Small intestine (tissue), 7 donors: ENCODE measurements around the gene INTS4. TPM values are rescaled to one million over a fixed set of nuclear protein-coding genes. Genes with fewer than 3 reads are reported as not detected.
A peak's percentile ranks its signal among the peaks of the same experiment; 100 is the strongest.
"Not testable (repeated sequence)": the region's sequence is repeated elsewhere in the genome, so short reads cannot be mapped to it uniquely, and the experiment has no call there.

Experiments used
- DNase-seq, 2 donors: peaks; one replicate each; pipeline versions ENCODE4 v3.0.0 to v3.0.0-alpha.2; 2013
- FAIRE-seq: peaks from 2 replicates; lab custom pipeline; 2012; peaks lifted over from hg19 to GRCh38; lab: Jason Lieb, UNC
- H3K27ac ChIP-seq, 3 donors: one replicate each; pipeline ENCODE4 v1.5.1; 2013; ENCODE audit warnings: low read length in 2 of 3, mild to moderate bottlenecking in 2 of 3, control low read depth in 1 of 3, inconsistent platforms in 1 of 3, low read depth in 1 of 3, moderate library complexity in 1 of 3
- H3K27me3 ChIP-seq, 3 donors: one replicate each; pipeline ENCODE4 v1.6.1; 2013; ENCODE audit warnings: low read length in 3 of 3, inconsistent platforms in 1 of 3; ENCODE audit not compliant: control insufficient read depth in 3 of 3, insufficient read depth in 3 of 3
- H3K36me3 ChIP-seq, 3 donors: one replicate each; pipeline ENCODE4 v1.6.1; 2013; ENCODE audit warnings: low read length in 3 of 3, inconsistent platforms in 1 of 3, low read depth in 1 of 3, mild to moderate bottlenecking in 1 of 3, moderate library complexity in 1 of 3; ENCODE audit not compliant: control insufficient read depth in 3 of 3, insufficient read depth in 2 of 3
- H3K4me1 ChIP-seq, 3 donors: one replicate each; pipeline ENCODE4 v1.6.1; 2013; ENCODE audit warnings: low read length in 2 of 3, inconsistent platforms in 1 of 3, low read depth in 1 of 3, mild to moderate bottlenecking in 1 of 3, moderate library complexity in 1 of 3; ENCODE audit not compliant: control insufficient read depth in 3 of 3, insufficient read depth in 2 of 3
- H3K4me3 ChIP-seq, 3 donors: one replicate each; pipeline ENCODE4 v1.5.1; 2013; ENCODE audit warnings: low read length in 3 of 3, control low read depth in 1 of 3, inconsistent platforms in 1 of 3, low read depth in 1 of 3, mild to moderate bottlenecking in 1 of 3, moderate library complexity in 1 of 3
- H3K9me3 ChIP-seq, 2 donors: one replicate each; pipeline ENCODE4 v1.6.1; 2013; ENCODE audit warnings: low read depth in 1 of 2, low read length in 1 of 2; ENCODE audit not compliant: control insufficient read depth in 2 of 2, insufficient read depth in 1 of 2
- WGBS, 3 donors: extraction: QIAGEN DNeasy Blood & Tissue Kit; methylation state at CpG; one replicate each; pipeline ENCODE4 v1.1.7; 2013; 5-methylcytosine and 5-hydroxymethylcytosine counted together
- polyA plus RNA-seq, 4 donors: library from polyadenylated mRNA; stranded (reverse) in 3 of 4; unstranded in 1 of 4; fragments of 200-250 nt in 3 of 4; fragments of 120-200 nt in 1 of 4; gene quantifications; one replicate each; pipeline versions ENCODE4 v1.2.1 to v1.2.3, GENCODE V29; 2013
- donor health status: healthy with polysubstance abuse.
- donor health status: control.
- donor health status: control.
- donor health status: Bipolar disorder and iron deficiency.
- donor health status: healthy.

INTS4 gene
- polyA plus RNA-seq, 4 donors: 15.1 to 28.0 (median 20.4) TPM

DNA sequence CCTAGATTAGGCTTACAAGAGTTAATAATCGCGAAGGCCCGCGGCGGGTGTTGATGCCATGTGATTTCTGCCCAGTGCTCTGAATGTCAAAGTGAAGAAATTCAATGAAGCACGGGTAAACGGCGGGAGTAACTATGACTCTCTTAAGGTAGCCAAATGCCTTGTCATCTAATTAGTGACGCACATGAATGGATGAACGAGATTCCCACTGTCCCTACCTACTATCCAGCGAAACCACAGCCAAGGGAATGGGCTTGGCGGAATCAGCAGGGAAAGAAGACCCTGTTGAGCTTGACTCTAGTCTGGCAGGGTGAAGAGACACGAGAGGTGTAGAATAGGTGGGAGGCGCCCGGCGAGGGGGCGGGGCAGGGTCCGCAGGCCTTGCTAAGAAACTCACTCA is 108.1 kb downstream of the INTS4 start:
- Histone ChIP-seq H3K9me3 (no peaks in the 10 kb centered on the region), H3K4me1 (peaks cover 0 to 4% (median 0%) of the 10 kb centered on the region in 3 donors), H3K36me3 (peaks cover 2 to 36% (median 6%) of the 10 kb centered on the region in 3 donors), H3K27me3 (no peaks in the 10 kb centered on the region), H3K4me3 (no peak overlapping the region), H3K27ac (no peak overlapping the region)
- DNase-seq (peak in 1 of 2 donors; percentile 24), FAIRE-seq (no peak)
- WGBS, 3 donors: 86 to 96% (median 94%) methylated on average over 18 of the region's 18 CpGs

DNA sequence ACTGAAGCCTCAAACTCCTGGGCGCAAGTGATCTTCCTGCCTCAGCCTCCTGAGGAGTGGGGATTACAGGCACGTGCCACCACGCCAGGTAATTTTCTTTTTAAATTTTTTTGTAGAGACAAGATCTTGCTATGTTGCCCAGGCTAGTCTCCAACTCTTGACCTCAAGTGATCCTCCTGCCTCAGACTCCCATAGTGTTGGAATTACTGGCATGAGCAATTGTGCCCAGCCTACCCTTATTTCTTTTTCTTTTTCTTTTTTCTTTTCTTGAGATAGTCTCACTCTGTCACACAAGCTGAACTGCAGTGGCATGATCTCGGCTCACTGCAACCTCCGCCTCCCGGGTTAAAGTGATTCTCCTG is 109.7 kb downstream of the INTS4 start:
- Histone ChIP-seq H3K4me1 (no peaks in the 10 kb centered on the region), H3K27me3 (no peaks in the 10 kb centered on the region), H3K27ac (no peak overlapping the region), H3K36me3 (peaks cover 2 to 44% (median 12%) of the 10 kb centered on the region in 3 donors), H3K9me3 (no peaks in the 10 kb centered on the region), H3K4me3 (no peak overlapping the region)
- no peak for FAIRE-seq
- no peak for DNase-seq
- 98 to 99% (median 99%) methylated on average over 6 of the region's 6 CpGs for WGBS, 3 donors

DNA sequence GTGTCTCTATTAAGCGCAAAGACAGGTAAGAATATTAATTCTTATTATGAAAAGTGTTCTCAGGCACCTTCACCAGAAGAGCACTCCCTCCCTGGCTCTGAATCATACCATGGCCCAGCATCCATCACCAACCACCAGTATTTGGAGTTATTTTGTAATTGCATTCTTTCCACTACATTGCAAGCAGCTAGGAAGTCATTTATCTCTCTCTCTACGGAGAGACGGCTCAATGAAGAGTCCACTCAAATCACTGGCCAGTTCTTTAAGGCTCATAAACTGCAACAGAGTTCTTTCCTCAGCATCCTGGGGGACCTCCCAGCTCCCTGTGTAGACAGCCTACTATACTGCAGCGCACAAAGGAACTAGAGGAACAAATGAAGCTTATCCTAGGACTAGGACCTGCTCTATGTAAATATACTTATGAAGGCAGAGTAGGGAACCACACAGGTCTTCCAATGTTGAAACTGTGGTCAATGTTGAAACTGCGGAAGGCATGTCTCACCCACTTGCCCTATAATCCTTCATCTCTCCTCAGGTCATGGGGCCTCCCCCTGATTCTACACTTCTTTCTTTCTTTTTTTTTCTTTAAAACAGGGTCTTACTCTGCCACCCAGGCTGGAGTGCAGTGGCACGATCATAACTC is 110.2 kb downstream of the INTS4 start:
- H3K36me3 ChIP-seq: peaks cover 2 to 43% (median 14%) of the 10 kb centered on the region in 3 donors

DNA sequence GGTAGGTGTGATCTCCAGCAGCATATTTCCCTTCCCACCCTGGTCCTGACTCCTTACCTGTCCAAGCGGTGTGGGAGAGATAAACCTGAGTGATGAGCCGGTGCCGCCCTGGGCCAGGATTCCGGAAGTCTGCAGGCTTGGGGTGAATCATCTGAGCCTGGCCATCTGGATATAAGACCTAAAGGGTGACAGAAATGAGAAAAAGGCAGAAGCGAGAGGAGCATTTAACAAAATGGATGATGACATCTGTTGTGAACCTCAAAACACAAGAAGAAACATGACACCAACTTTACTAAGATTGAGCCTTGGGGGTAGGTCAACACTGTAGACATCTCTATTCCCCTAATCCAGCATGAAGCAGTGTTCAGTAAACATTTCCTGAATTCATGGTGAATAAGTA is 110.7 kb downstream of the INTS4 start:
- DNase-seq: no peak
- no peak for FAIRE-seq
- Histone ChIP-seq H3K36me3 (peaks cover 7 to 48% (median 16%) of the 10 kb centered on the region in 3 donors), H3K27me3 (no peaks in the 10 kb centered on the region), H3K27ac (no peak overlapping the region), H3K4me1 (no peaks in the 10 kb centered on the region), H3K9me3 (no peaks in the 10 kb centered on the region), H3K4me3 (no peak overlapping the region)
- WGBS, 3 donors: 94 to 99% (median 94%) methylated on average over 5 of the region's 5 CpGs

More for the DNA sequence above, 110.2 kb downstream of the INTS4 start:
- DNase-seq: no peak
- no peak for FAIRE-seq
- Histone ChIP-seq H3K4me1 (no peaks in the 10 kb centered on the region), H3K4me3 (no peak overlapping the region), H3K9me3 (no peaks in the 10 kb centered on the region), H3K27me3 (no peaks in the 10 kb centered on the region), H3K27ac (no peak overlapping the region)
- 78 to 97% (median 96%) methylated on average over 6 of the region's 6 CpGs for WGBS, 3 donors

DNA sequence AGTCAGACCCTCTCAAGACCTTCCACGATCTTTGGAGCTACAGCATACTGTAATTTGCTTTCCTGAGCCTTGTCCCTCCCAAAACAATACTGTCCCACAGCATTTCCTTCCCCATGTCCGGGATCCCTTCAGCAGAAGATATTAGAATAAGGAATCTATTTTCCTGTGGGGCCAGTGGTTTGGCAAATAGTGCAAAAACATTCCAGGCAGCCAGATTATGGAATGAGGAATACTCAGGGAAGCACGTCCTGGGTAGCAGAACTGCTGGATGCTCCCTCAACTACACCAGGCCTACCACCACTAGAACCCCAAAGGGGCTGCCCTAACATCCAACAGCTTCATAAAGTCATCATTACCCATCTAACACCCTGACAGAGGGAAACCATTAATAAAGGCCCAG is 112.1 kb downstream of the INTS4 start:
- H3K27me3 ChIP-seq: no peaks in the 10 kb centered on the region
- DNase-seq: no peak
- H3K27ac ChIP-seq: no peak overlapping the region
- no peak for FAIRE-seq
- H3K4me3 ChIP-seq: no peak overlapping the region
- peaks cover 10 to 50% (median 18%) of the 10 kb centered on the region in 3 donors for H3K36me3 ChIP-seq
- H3K9me3 ChIP-seq: no peaks in the 10 kb centered on the region
- no peaks in the 10 kb centered on the region for H3K4me1 ChIP-seq
- 89 to 99% (median 91%) methylated on average over 3 of the region's 3 CpGs for WGBS, 3 donors

DNA sequence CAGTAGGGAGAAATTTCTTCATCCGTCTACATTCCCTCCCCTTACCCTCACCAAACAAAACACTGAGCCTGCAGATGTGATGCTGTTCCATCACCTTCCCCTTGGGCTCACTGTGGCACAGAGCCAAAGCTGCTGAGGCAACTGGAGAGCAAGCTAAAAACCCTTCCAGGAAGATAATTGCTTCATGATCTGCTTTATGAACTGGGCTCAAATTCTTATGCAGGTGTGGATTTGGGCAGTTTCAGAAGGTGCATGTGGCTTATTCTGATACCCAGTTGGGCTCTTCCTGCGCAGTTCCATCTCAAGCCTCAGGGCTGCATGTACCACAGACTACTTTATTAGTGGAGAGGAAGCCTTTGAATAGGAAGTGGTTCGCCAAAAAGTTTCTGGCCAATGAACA is 115.2 kb downstream of the INTS4 start:
- 73 to 100% (median 78%) methylated on average over 3 of the region's 3 CpGs for WGBS, 3 donors
- no peak for FAIRE-seq
- H3K27me3 ChIP-seq: no peaks in the 10 kb centered on the region
- H3K4me3 ChIP-seq: no peak overlapping the region
- DNase-seq: peak in 1 of 2 donors; percentile 10
- no peak overlapping the region for H3K27ac ChIP-seq
- H3K36me3 ChIP-seq: peaks cover 13 to 36% (median 18%) of the 10 kb centered on the region in 3 donors
- no peaks in the 10 kb centered on the region for H3K9me3 ChIP-seq
- no peaks in the 10 kb centered on the region for H3K4me1 ChIP-seq

DNA sequence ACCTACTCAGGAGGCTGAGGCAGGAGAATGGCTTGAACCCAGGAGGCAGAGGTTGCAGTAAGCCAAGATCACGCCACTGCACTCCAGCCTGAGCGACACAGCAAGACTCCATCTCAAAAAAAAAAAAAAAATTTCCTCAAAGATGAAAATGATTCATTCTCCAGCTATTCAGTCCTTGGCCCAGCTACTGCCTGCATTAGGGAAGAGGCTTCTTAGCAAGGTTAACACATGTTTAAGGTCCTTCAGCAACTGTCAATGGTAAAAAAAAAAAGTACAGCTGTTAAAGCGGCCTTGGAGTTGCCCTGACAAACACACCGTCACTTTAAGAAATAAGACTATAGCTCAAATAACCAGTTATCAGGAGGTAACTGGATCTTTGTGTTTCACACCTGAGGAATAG is 116.2 kb downstream of the INTS4 start:
- not testable (repeated sequence) for H3K27ac ChIP-seq, FAIRE-seq, H3K27me3 ChIP-seq, H3K9me3 ChIP-seq, DNase-seq, H3K4me3 ChIP-seq, H3K4me1 ChIP-seq
- H3K36me3 ChIP-seq: peaks cover 10 to 33% (median 16%) of the 10 kb centered on the region in 3 donors
- 85 to 97% (median 92%) methylated on average over 4 of the region's 4 CpGs for WGBS, 3 donors

DNA sequence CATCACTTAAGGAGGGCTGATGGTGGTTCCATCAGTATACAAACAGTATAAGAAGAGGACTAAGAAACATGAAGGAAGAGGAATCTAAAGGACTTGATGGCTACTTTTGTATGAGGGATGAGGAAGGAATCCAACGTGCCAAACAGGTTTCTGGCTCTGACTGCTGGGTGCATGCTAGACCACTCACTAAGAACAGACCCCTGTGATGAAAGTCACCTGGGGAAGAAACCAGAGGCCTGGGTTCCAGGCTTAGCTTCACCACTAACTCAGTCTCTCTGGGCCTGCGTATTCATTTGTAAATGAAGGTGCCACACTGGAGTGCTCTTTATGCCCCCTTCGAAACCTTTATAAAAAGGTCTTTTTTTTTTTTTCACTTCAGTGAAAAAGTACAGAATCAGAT is 118.4 kb downstream of the INTS4 start:
- DNase-seq (no peak), FAIRE-seq (no peak)
- 80 to 93% (median 81%) methylated on average over 3 of the region's 3 CpGs for WGBS, 3 donors
- no peak overlapping the region for H3K27ac ChIP-seq
- H3K4me1 ChIP-seq: no peaks in the 10 kb centered on the region
- H3K9me3 ChIP-seq: no peaks in the 10 kb centered on the region
- no peak overlapping the region for H3K4me3 ChIP-seq
- no peaks in the 10 kb centered on the region for H3K27me3 ChIP-seq
- peaks cover 10 to 27% (median 10%) of the 10 kb centered on the region in 3 donors for H3K36me3 ChIP-seq

DNA sequence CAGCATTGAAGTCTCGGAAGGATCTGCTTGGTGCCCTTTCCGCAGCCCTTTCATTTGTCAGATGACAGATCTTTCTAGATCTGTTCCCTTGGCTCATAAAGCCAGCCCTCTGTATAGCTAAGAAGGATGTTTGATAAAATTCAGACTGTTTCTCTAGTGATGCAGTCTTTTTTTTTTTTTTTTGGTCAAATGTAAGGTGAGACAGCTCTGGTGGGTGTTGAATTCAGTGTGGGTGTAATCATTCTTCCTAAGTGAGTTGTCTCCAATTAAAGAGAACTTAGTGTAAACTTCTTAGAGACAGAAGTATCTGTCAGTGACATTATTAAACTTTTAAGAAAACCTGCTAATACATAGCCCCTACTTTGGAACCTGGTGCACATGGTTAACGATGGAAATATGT is 120.3 kb downstream of the INTS4 start:
- Histone ChIP-seq H3K27me3 (no peaks in the 10 kb centered on the region), H3K4me3 (no peak overlapping the region), H3K36me3 (peaks cover 6 to 21% (median 10%) of the 10 kb centered on the region in 3 donors), H3K4me1 (no peaks in the 10 kb centered on the region), H3K9me3 (no peaks in the 10 kb centered on the region), H3K27ac (no peak overlapping the region)
- FAIRE-seq (no peak), DNase-seq (no peak)
- 92 to 100% (median 98%) methylated on average over 3 of the region's 3 CpGs for WGBS, 3 donors
